HCT116 (cell line): Measurements from ENCODE around the gene PLEKHA5. TPM values are rescaled to one million over a fixed set of nuclear protein-coding genes. Genes with fewer than 3 reads are reported as not detected.

Experiments
- ATAC-seq: fragments of 200-7000 bp; cut with Tn5 transposase; 2 replicates; pipeline ENCODE4 v1.9.1; 2020; ENCODE audit warnings: mild to moderate bottlenecking, moderate library complexity
- BruUV-seq: library from RNA; stranded (reverse); fragments of 400-500 nt; replicated peaks from 2 replicates; lab custom pipeline; 2021; lab: Mats Ljungman, UMichigan
- CTCF ChIA-PET: fragments of 300-600 bp; sonication (Branson Sonifier 250); formaldehyde crosslinking; loops from one replicate; lab custom pipeline; 2021; ENCODE audit warnings: antibody characterized with exemption; lab: Charles Lee
- POLR2A ChIA-PET: fragments of 300-600, 350-600 bp; sonication (Branson Sonifier 250); formaldehyde crosslinking; loops from one replicate; lab custom pipeline; 2021; ENCODE audit warnings: antibody characterized with exemption; lab: Charles Lee
- RAD21 ChIA-PET, 2 experiments: fragments of 300-600 bp; sonication (Branson Sonifier 250); formaldehyde crosslinking; loops; one replicate each; lab custom pipeline; 2023; ENCODE audit warnings: low total read pairs in 2 of 2; ENCODE audit not compliant: uncharacterized antibody in 2 of 2, unreplicated experiment in 2 of 2, low non-redundant PET in 1 of 2; lab: Charles Lee
- DNase-seq: peaks from one replicate; pipeline ENCODE4 v3.0.0-alpha.2; 2010; ENCODE audit warnings: low read depth, low spot score
- H2AFZ ChIP-seq: fragments of 200-600 bp; shearing (Covaris generic), sonication (generic); 2 replicates; pipeline ENCODE4 v1.6.1; 2017; ENCODE audit warnings: low read depth, mixed run types, mixed read lengths, antibody characterized with exemption, low read length; ENCODE audit not compliant: poor library complexity, severe bottlenecking
- H3K27ac ChIP-seq: 2 replicates; pipeline ENCODE4 v1.5.1; 2012; ENCODE audit warnings: low read depth, low read length
- H3K27me3 ChIP-seq: fragments of 200-600 bp; sonication (generic); 2 replicates; pipeline ENCODE4 v1.6.1; 2016; ENCODE audit warnings: mixed run types, low read length, mixed read lengths; ENCODE audit not compliant: insufficient read depth
- H3K36me3 ChIP-seq, 2 experiments: fragments of 200-500 bp in 1 of 2; fragments of 200-600 bp in 1 of 2; sonication (Bioruptor generic) in 1 of 2; sonication (generic) in 1 of 2; 2 replicates each; pipeline versions ENCODE4 v1.5.1 to v1.6.1; 2014 to 2016; ENCODE audit warnings: low read length in 2 of 2, inconsistent platforms in 1 of 2, mixed read lengths in 1 of 2, mixed run types in 1 of 2; ENCODE audit not compliant: insufficient read depth in 2 of 2, control insufficient read depth in 1 of 2
- H3K4me1 ChIP-seq, 2 experiments: fragments of 200-600 bp in 1 of 2; sonication (generic) in 1 of 2; 2 replicates each; pipeline versions ENCODE4 v1.5.1 to v1.6.1; 2012 to 2017; ENCODE audit warnings: low read length in 2 of 2, inconsistent platforms in 1 of 2, mild to moderate bottlenecking in 1 of 2, mixed read lengths in 1 of 2, mixed run types in 1 of 2, moderate library complexity in 1 of 2; ENCODE audit not compliant: insufficient read depth in 2 of 2, control insufficient read depth in 1 of 2
- H3K4me2 ChIP-seq: fragments of 200-600 bp; sonication (generic); 2 replicates; pipeline ENCODE4 v1.6.1; 2017; ENCODE audit warnings: mixed run types, low read length, mixed read lengths
- H3K4me3 ChIP-seq, 2 experiments: fragments of 200-600 bp in 1 of 2; sonication (generic) in 1 of 2; replicated peaks in 1 of 2; 2 replicates each; pipeline ENCODE4 v1.5.1; 2011 to 2016; ENCODE audit warnings: low read length in 2 of 2, control low read depth in 1 of 2, low read depth in 1 of 2, mild to moderate bottlenecking in 1 of 2, mixed read lengths in 1 of 2, mixed run types in 1 of 2
- H3K79me2 ChIP-seq: fragments of 200-600 bp; sonication (generic); 2 replicates; pipeline ENCODE4 v1.6.1; 2017; ENCODE audit warnings: mild to moderate bottlenecking, mixed run types, low read length, moderate library complexity, mixed read lengths; ENCODE audit not compliant: insufficient read depth
- H3K9ac ChIP-seq: fragments of 200-600 bp; sonication (generic); 2 replicates; pipeline ENCODE4 v1.6.1; 2016; ENCODE audit warnings: low read length, mixed read lengths
- H3K9me2 ChIP-seq: fragments of 200-600 bp; sonication (generic), shearing (Covaris generic); 2 replicates; pipeline ENCODE4 v1.6.1; 2017; ENCODE audit warnings: mixed run types, mild to moderate bottlenecking, moderate library complexity; ENCODE audit not compliant: insufficient read depth
- H3K9me3 ChIP-seq, 2 experiments: fragments of 200-500 bp in 1 of 2; fragments of 200-600 bp in 1 of 2; sonication (Bioruptor generic) in 1 of 2; sonication (generic) in 1 of 2; 2 replicates each; pipeline ENCODE4 v1.6.1; 2014 to 2017; ENCODE audit warnings: low read length in 2 of 2, mixed read lengths in 2 of 2, inconsistent platforms in 1 of 2, low read depth in 1 of 2, mild to moderate bottlenecking in 1 of 2, mixed run types in 1 of 2, moderate library complexity in 1 of 2; ENCODE audit not compliant: control insufficient read depth in 1 of 2, insufficient read depth in 1 of 2
- H4K20me1 ChIP-seq: fragments of 200-600 bp; sonication (generic), shearing (Covaris generic); 2 replicates; pipeline ENCODE4 v1.6.1; 2017; ENCODE audit warnings: mixed run types, mild to moderate bottlenecking, moderate library complexity; ENCODE audit not compliant: insufficient read depth
- CEBPB ChIP-seq: IDR thresholded peaks from 2 replicates; pipeline ENCODE4 v1.6.1; 2012; ENCODE audit warnings: low read depth
- CTCF ChIP-seq, 3 experiments: fragments of 200-600 bp in 1 of 3; sonication (generic) in 1 of 3; IDR thresholded peaks in 2 of 3; conservative IDR thresholded peaks in 1 of 3; 2 replicates each; pipeline ENCODE4 v1.5.1; 2012 to 2017; ENCODE audit warnings: low read depth in 2 of 3, low read length in 2 of 3, antibody characterized with exemption in 1 of 3, borderline replicate concordance in 1 of 3, control low read depth in 1 of 3, mild to moderate bottlenecking in 1 of 3, mixed read lengths in 1 of 3, mixed run types in 1 of 3, moderate library complexity in 1 of 3; ENCODE audit not compliant: insufficient read depth in 1 of 3
- EGR1 ChIP-seq: IDR thresholded peaks from 2 replicates; pipeline ENCODE4 v1.6.1; 2012; ENCODE audit warnings: low read depth
- EZH2 ChIP-seq: fragments of 200-600 bp; sonication (generic); IDR thresholded peaks from 2 replicates; pipeline ENCODE4 v1.6.1; 2017; ENCODE audit warnings: antibody characterized with exemption, mixed run types
- JUND ChIP-seq: IDR thresholded peaks from 2 replicates; pipeline ENCODE4 v1.6.1; 2012
- POLR2AphosphoS5 ChIP-seq: IDR thresholded peaks from 2 replicates; pipeline ENCODE4 v1.6.1; 2011; ENCODE audit warnings: mild to moderate bottlenecking, low read depth, low read length, moderate library complexity
- REST ChIP-seq: IDR thresholded peaks from 2 replicates; pipeline ENCODE4 v1.6.1; 2012; ENCODE audit warnings: low read depth
- SP1 ChIP-seq: IDR thresholded peaks from 2 replicates; pipeline ENCODE4 v1.6.1; 2012; ENCODE audit warnings: low read depth
- SRF ChIP-seq: IDR thresholded peaks from 2 replicates; pipeline ENCODE4 v1.6.1; 2012; ENCODE audit warnings: low read depth
- TCF7L2 ChIP-seq: IDR thresholded peaks from 2 replicates; pipeline ENCODE4 v1.7.0; 2011; ENCODE audit warnings: borderline replicate concordance, inconsistent platforms; ENCODE audit not compliant: insufficient read depth, insufficient read length; ENCODE audit errors: extremely low read depth
- YY1 ChIP-seq: IDR thresholded peaks from 2 replicates; pipeline ENCODE4 v1.6.1; 2011; ENCODE audit warnings: low read length, low read depth, moderate library complexity, mild to moderate bottlenecking; ENCODE audit not compliant: insufficient replicate concordance; ENCODE audit errors: extremely low read depth
- ZBTB33 ChIP-seq: IDR thresholded peaks from 2 replicates; pipeline ENCODE4 v1.6.1; 2011; ENCODE audit warnings: mild to moderate bottlenecking, low read length, moderate library complexity; ENCODE audit not compliant: insufficient replicate concordance; ENCODE audit errors: extremely low read depth
- ZFX ChIP-seq: fragments of 450-650 bp; IDR thresholded peaks from 2 replicates; pipeline ENCODE4 v1.6.1; 2017
- intact Hi-C: fragments of 100-400 bp; cut with micrococcal nuclease; formaldehyde crosslinking; loops from 2 replicates; pipeline ENCODE4 v1.10.0; 2022
- total RNA-seq: library from RNA; stranded (reverse); gene quantifications from one replicate; pipeline ENCODE4 v1.2.1, GENCODE V29; 2021; ENCODE audit not compliant: unreplicated experiment

PLEKHA5 gene
- total RNA-seq, 1 experiment from 2014 or later, result 18.9 TPM

GRCh38 chr12:19332196-19332595 is 202.7 kb downstream of the PLEKHA5 start (continued):
- TF ChIP-seq ZBTB33 (no peak), YY1 (no peak), POLR2AphosphoS5 (no peak), EZH2 (no peak), EGR1 (no peak), SP1 (no peak), CEBPB (no peak), JUND (no peak), REST (no peak)

GRCh38 chr12:19338405-19338804 is 208.9 kb downstream of the PLEKHA5 start:
- H3K27ac ChIP-seq, result no peak overlapping the region
- intact Hi-C loops, result no loop called here
- no peak overlapping the region for H3K4me2 ChIP-seq
- H2AFZ ChIP-seq, result no peak overlapping the region
- ATAC-seq (no peak), DNase-seq (no peak)
- BruUV-seq, result no TSS peak
- H3K9ac ChIP-seq, result no peak overlapping the region
- ChIA-PET CTCF (no interaction called here), POLR2A (no interaction called here), RAD21 (no interaction called here)
- TF ChIP-seq EGR1 (no peak), POLR2AphosphoS5 (no peak), CTCF (IDR thresholded peaks at IDR 0.05 in 2 of 3, conservative IDR thresholded peaks at IDR 0.05 in 1 of 3; ENCODE audit: borderline replicate concordance in 1 of 3, insufficient read depth in 1 of 3, low read depth in 2 of 3, low read length in 2 of 3) (no peak), ZFX (no peak), TCF7L2 (no peak), SRF (no peak)
- H3K4me1 ChIP-seq, result no peaks in the 10 kb centered on the region
- H3K27me3 ChIP-seq, result no peaks in the 10 kb centered on the region
- no peaks in the 10 kb centered on the region for H3K9me3 ChIP-seq
- H3K36me3 ChIP-seq, result peaks cover 2 to 8% of the 10 kb centered on the region in 2 experiments; a peak in 1 of 4 replicates
- no peaks in the 10 kb centered on the region for H4K20me1 ChIP-seq
- H3K4me3 ChIP-seq, result no peak overlapping the region
- H3K9me2 ChIP-seq, result no peaks in the 10 kb centered on the region
- H3K79me2 ChIP-seq, result no peaks in the 10 kb centered on the region
